SU-DHL-6 (cell line): ENCODE measurements around the gene TRIP6.

Experiments
- H2AFZ ChIP-seq: fragments of 200-600 bp; sonication (generic); 2 replicates; pipeline ENCODE4 v1.6.1; 2014; ENCODE audit warnings: low read depth, mild to moderate bottlenecking, moderate library complexity, mixed read lengths, antibody characterized with exemption, low read length; ENCODE audit not compliant: severe bottlenecking
- H3F3A ChIP-seq: fragments of 200-600 bp; shearing (Covaris generic); 2 replicates; pipeline ENCODE4 v1.6.0; 2016; ENCODE audit warnings: antibody characterized with exemption, mild to moderate bottlenecking; ENCODE audit not compliant: insufficient read depth
- H3K27ac ChIP-seq: fragments of 200-600 bp; sonication (generic); 2 replicates; pipeline ENCODE4 v1.5.1; 2016; ENCODE audit warnings: low read depth, mild to moderate bottlenecking, low read length, moderate library complexity, mixed read lengths
- H3K27me3 ChIP-seq: fragments of 200-600 bp; sonication (generic), shearing (Covaris generic); 2 replicates; pipeline ENCODE4 v1.6.0; 2014; ENCODE audit warnings: mild to moderate bottlenecking, low read length
- H3K36me3 ChIP-seq: fragments of 200-600 bp; sonication (generic); 2 replicates; pipeline ENCODE4 v1.6.1; 2014; ENCODE audit warnings: mild to moderate bottlenecking, low read length, mixed read lengths
- H3K4me2 ChIP-seq: fragments of 300-600, 200-600 bp; shearing (Covaris generic), sonication (generic); 2 replicates; pipeline ENCODE4 v1.6.0; 2014; ENCODE audit warnings: low read length, low read depth, mild to moderate bottlenecking; ENCODE audit not compliant: poor library complexity, severe bottlenecking
- H3K4me3 ChIP-seq: fragments of 200-600 bp; sonication (generic); 2 replicates; pipeline ENCODE4 v1.5.1; 2014; ENCODE audit warnings: antibody characterized with exemption, low read length, mild to moderate bottlenecking, mixed read lengths; ENCODE audit not compliant: insufficient read depth, poor library complexity, severe bottlenecking
- H3K79me2 ChIP-seq: fragments of 200-600 bp; sonication (generic); 2 replicates; pipeline ENCODE4 v1.6.1; 2014; ENCODE audit warnings: mild to moderate bottlenecking, low read length, moderate library complexity; ENCODE audit not compliant: insufficient read depth
- H3K9ac ChIP-seq: fragments of 200-600 bp; sonication (generic); 2 replicates; pipeline ENCODE4 v1.7.0; 2014; ENCODE audit warnings: mild to moderate bottlenecking, low read length
- H3K9me2 ChIP-seq: fragments of 200-600 bp; sonication (generic); replicated peaks from 2 replicates; pipeline ENCODE4 v1.6.1; 2014; ENCODE audit warnings: low read length; ENCODE audit not compliant: insufficient read depth
- H3K9me3 ChIP-seq: fragments of 200-600 bp; sonication (generic); 2 replicates; pipeline ENCODE4 v1.6.1; 2014; ENCODE audit warnings: low read length, mixed read lengths; ENCODE audit not compliant: insufficient read depth
- H4K20me1 ChIP-seq: fragments of 200-600 bp; sonication (generic); 2 replicates; pipeline ENCODE4 v1.6.1; 2014; ENCODE audit warnings: low read depth, mild to moderate bottlenecking, antibody characterized with exemption, low read length, moderate library complexity, mixed read lengths
- EZH2phosphoT487 ChIP-seq: fragments of 200-600 bp; sonication (generic), shearing (Covaris generic); conservative IDR thresholded peaks from 2 replicates; pipeline ENCODE4 v1.6.1; 2018; ENCODE audit warnings: mild to moderate bottlenecking, antibody characterized with exemption, low read length, moderate library complexity, mixed read lengths
- TF ChIP-seq, protein P1 (sequence below): fragments of 200-600 bp; sonication (generic); IDR thresholded peaks from one replicate; pipeline ENCODE4 v1.5.1; 2017; ENCODE audit warnings: antibody characterized with exemption, mild to moderate bottlenecking, low read length, moderate library complexity; ENCODE audit not compliant: insufficient read depth, poor library complexity, severe bottlenecking

Gene TRIP6

DNA sequence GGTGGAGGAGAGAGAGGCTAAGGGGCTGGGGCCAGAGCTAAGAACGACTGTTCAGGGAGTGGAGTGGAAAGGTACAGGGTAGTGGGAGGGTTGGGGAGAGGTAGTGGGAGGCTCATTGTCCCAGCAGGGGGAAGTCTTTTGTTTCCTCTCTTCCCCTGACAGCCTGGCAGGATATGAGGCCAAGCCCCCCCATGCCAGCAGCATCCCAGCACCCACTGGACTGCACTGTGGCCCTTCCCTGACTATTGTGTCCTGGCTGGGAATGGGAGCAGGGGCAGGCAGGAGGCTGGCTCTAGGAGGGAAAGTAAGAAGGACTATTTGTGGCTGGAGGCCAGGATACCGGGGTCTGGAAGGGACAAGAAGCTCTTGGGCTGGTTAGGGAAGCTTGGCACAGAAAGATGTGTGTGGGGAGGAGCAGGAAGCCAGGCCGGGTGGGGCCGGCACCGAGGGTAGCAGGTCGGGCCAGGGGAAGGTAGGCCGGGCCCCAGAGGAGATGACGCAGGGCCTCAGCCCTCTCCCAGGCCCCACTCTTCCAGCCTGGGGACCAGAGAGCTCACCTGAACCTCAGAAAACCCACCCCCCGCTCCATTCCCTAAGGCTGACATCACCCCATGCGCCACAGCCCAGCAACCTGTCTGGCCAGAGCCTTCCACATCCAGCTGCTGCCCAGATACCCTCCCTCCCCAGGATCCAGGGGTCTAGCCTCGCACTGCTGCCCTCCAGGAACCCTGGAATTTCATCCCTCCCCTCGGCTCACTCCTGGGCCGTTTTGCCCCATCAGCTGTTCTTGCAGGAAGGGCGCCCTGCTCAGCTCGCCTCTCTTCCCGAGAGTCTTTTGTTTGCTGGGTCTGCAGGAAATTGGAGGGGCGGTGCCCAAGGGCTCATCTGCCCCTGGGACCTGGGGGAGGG is 31.0 kb upstream of the TRIP6 start:
- TF ChIP-seq EZH2phosphoT487, result no peak
- TF ChIP-seq, protein P1, sequence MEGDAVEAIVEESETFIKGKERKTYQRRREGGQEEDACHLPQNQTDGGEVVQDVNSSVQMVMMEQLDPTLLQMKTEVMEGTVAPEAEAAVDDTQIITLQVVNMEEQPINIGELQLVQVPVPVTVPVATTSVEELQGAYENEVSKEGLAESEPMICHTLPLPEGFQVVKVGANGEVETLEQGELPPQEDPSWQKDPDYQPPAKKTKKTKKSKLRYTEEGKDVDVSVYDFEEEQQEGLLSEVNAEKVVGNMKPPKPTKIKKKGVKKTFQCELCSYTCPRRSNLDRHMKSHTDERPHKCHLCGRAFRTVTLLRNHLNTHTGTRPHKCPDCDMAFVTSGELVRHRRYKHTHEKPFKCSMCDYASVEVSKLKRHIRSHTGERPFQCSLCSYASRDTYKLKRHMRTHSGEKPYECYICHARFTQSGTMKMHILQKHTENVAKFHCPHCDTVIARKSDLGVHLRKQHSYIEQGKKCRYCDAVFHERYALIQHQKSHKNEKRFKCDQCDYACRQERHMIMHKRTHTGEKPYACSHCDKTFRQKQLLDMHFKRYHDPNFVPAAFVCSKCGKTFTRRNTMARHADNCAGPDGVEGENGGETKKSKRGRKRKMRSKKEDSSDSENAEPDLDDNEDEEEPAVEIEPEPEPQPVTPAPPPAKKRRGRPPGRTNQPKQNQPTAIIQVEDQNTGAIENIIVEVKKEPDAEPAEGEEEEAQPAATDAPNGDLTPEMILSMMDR, result no peak

GRCh38 chr7:100836812-100837098 is 30.4 kb upstream of the TRIP6 start:
- Histone ChIP-seq H3K79me2 (no peaks in the 10 kb centered on the region), H4K20me1 (no peaks in the 10 kb centered on the region), H3K9me3 (no peaks in the 10 kb centered on the region), H3K4me2 (no peak overlapping the region), H3K27ac (no peak overlapping the region), H3K27me3 (no peaks in the 10 kb centered on the region), H3K9me2 (no peaks in the 10 kb centered on the region), H3K36me3 (no peaks in the 10 kb centered on the region), H3K9ac (no peak overlapping the region), H3F3A (no peaks in the 10 kb centered on the region), H2AFZ (no peak overlapping the region), H3K4me3 (no peak overlapping the region)
- no peak for TF ChIP-seq EZH2phosphoT487
- TF ChIP-seq, protein P1, result no peak

More for the DNA sequence above, 31.0 kb upstream of the TRIP6 start:
- H3K9me3 ChIP-seq, result no peaks in the 10 kb centered on the region
- H3K79me2 ChIP-seq, result no peaks in the 10 kb centered on the region
- H3K4me2 ChIP-seq, result no peak overlapping the region
- H3K9ac ChIP-seq, result no peak overlapping the region
- H3F3A ChIP-seq, result no peaks in the 10 kb centered on the region
- H3K9me2 ChIP-seq, result no peaks in the 10 kb centered on the region
- no peak overlapping the region for H2AFZ ChIP-seq
- no peaks in the 10 kb centered on the region for H4K20me1 ChIP-seq
- no peak overlapping the region for H3K27ac ChIP-seq
- no peaks in the 10 kb centered on the region for H3K27me3 ChIP-seq
- H3K36me3 ChIP-seq, result no peaks in the 10 kb centered on the region
- H3K4me3 ChIP-seq, result no peak overlapping the region

DNA sequence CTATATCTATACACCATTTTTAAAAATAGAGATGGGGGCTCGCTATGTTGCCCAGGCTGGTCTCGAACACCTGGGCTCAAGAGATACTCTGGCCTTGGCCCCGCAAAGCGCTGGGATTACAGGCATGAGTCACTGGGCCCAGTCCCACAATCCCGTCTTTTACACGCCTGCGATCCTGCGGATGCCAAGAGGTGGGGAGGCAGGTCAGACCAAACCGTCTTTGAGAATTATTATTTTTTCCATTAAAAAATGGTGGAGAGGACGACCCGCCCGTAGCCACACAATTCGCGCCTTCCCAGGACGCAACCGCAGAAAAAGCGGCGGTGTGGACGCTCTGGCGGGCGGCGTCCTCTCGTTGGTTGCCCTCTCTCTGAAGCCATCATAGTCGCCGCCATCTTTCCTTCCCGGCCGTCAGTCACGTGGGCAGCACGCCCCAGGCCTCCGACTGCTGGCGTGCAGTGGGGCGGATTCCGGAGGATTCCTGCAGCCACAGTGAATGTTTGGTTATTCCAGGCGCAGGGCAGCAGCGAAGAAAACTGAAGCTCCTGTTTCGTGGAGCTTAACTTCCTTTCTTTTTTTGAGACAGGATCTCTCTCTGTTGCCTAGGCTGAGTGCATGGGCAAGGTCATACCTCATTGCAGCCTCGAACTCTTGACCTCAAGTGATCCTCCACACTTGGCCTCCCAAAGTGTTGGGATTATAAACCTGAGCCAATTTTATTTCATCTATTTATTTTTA is 29.9 kb upstream of the TRIP6 start:
- Histone ChIP-seq H3K27me3 (no peaks in the 10 kb centered on the region), H3K27ac (no peak overlapping the region), H3K4me2 (no peak overlapping the region), H3K79me2 (no peaks in the 10 kb centered on the region), H3K9ac (no peak overlapping the region), H4K20me1 (no peaks in the 10 kb centered on the region), H3F3A (no peaks in the 10 kb centered on the region), H2AFZ (no peak overlapping the region), H3K4me3 (no peak overlapping the region), H3K36me3 (no peaks in the 10 kb centered on the region), H3K9me3 (no peaks in the 10 kb centered on the region), H3K9me2 (no peaks in the 10 kb centered on the region)
- TF ChIP-seq, protein P1, result no peak
- TF ChIP-seq EZH2phosphoT487, result no peak
